ENCODE measurements around the gene HOTAIR. TPM values are rescaled to one million over a fixed set of nuclear protein-coding genes. Genes with fewer than 3 reads are reported as not detected.

The HOTAIR gene
- total RNA-seq, 1 experiment from 2014 or later = 5.5 TPM

DNA sequence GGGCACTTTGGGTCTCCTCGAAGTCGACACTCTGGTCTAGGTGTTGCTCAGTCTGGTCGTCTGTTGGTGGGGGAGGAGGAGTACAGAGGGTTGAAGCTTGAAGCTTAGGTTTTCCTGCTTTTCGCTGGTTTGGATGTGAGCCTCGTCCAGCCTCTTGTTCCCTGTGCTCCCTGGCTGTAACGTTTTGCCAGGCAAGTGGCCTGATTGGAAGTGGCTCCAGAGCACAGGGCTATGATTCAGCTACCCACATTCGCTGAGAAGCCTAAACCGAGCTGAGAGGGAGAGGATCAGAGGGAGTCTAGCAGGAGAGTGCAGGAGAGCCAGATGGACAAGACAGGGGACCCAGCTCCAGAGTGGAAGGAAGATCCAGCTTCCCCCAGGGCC is 16.3 kb upstream of the HOTAIR start:
- POLR2A ChIA-PET (ENCODE audit: low non-redundant PET) = no interaction called here

DNA sequence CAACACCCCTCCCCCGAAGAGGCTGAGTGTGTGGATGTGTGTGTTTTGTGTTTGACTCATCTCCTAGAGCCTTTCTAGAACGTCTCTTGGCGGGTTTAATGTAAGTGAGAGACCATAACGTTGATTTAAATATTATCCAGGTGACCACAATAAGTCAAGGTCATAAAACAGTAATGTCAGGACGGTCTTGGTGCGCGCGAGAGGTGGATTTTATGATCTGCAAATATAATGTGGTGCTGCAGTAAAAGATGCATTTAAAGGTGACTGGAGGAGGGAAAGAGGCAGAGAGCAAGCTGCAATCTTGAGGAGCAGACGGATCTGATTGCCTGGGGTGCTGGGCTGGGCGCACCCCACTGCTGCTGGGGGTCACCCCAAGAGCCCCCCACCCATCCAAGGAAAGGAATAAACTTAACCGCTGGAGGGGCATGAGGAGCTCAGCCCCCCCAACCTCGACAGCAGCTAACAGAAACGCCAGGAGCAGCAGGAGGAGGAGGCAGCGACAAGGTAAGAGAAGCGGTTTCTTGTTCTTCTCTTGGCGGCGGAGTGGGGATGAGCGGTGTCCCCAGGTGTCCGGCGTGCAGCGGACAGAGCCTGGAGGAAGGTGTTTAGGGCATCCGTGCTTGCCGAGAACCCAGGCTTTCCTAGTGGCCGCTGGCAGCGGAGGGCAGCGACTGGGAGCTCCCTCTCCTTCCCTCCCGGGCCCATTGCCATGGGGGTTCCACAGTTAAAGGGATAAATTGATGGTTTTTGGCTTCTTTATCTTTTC is 15.7 kb upstream of the HOTAIR start:
- no peaks in the 10 kb centered on the region for H3K27me3 ChIP-seq (replicated peaks; ENCODE audit: insufficient read depth, low read depth, low read length, poor library complexity)
- H3K9me3 ChIP-seq (ENCODE audit: low read depth, low read length, poor library complexity, severe bottlenecking) = no peaks in the 10 kb centered on the region
- intact Hi-C loops (cut with micrococcal nuclease; ENCODE audit: unreplicated experiment) = no loop called here
- H3K36me3 ChIP-seq (ENCODE audit: insufficient read depth, low read length, poor library complexity, severe bottlenecking) = no peaks in the 10 kb centered on the region
- H3K27ac ChIP-seq (ENCODE audit: low read depth, low read length, poor library complexity, severe bottlenecking) = peak overlapping the region; percentile 19
- no peak for TF ChIP-seq EZH2 (IDR thresholded peaks at IDR 0.05; ENCODE audit: borderline replicate concordance, low read depth, low read length, poor library complexity, severe bottlenecking)
- TF ChIP-seq, protein P1, sequence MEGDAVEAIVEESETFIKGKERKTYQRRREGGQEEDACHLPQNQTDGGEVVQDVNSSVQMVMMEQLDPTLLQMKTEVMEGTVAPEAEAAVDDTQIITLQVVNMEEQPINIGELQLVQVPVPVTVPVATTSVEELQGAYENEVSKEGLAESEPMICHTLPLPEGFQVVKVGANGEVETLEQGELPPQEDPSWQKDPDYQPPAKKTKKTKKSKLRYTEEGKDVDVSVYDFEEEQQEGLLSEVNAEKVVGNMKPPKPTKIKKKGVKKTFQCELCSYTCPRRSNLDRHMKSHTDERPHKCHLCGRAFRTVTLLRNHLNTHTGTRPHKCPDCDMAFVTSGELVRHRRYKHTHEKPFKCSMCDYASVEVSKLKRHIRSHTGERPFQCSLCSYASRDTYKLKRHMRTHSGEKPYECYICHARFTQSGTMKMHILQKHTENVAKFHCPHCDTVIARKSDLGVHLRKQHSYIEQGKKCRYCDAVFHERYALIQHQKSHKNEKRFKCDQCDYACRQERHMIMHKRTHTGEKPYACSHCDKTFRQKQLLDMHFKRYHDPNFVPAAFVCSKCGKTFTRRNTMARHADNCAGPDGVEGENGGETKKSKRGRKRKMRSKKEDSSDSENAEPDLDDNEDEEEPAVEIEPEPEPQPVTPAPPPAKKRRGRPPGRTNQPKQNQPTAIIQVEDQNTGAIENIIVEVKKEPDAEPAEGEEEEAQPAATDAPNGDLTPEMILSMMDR (conservative IDR thresholded peaks at IDR 0.05; ENCODE audit: low read depth, low read length) = no peak
- no peak overlapping the region for H3K4me3 ChIP-seq (ENCODE audit: low read depth, low read length, poor library complexity, severe bottlenecking)
- BruUV-seq (replicated peaks) = no TSS peak
- peaks cover 82% of the 10 kb centered on the region for H3K4me1 ChIP-seq (ENCODE audit: insufficient read depth, low read length, poor library complexity, severe bottlenecking)
- DNase-seq (ENCODE audit: low spot score) = no peak
- ChIA-PET CTCF (no interaction called here), POLR2A (ENCODE audit: low non-redundant PET) (interaction anchor here (0.6 kb wide), 1 partner anchor 26 kb away, joined by 5 read pairs; no protein-coding TSS in a partner anchor)

More for the DNA sequence above, 16.3 kb upstream of the HOTAIR start:
- Histone ChIP-seq H3K4me1 (ENCODE audit: insufficient read depth, low read length, poor library complexity, severe bottlenecking) (peaks cover 82% of the 10 kb centered on the region), H3K36me3 (ENCODE audit: insufficient read depth, low read length, poor library complexity, severe bottlenecking) (no peaks in the 10 kb centered on the region), H3K9me3 (ENCODE audit: low read depth, low read length, poor library complexity, severe bottlenecking) (no peaks in the 10 kb centered on the region), H3K27me3 (replicated peaks; ENCODE audit: insufficient read depth, low read depth, low read length, poor library complexity) (no peaks in the 10 kb centered on the region), H3K4me3 (ENCODE audit: low read depth, low read length, poor library complexity, severe bottlenecking) (no peak overlapping the region), H3K27ac (ENCODE audit: low read depth, low read length, poor library complexity, severe bottlenecking) (peak overlapping the region; percentile 19)
- intact Hi-C loops (cut with micrococcal nuclease; ENCODE audit: unreplicated experiment) = no loop called here
- TF ChIP-seq, protein P1 (conservative IDR thresholded peaks at IDR 0.05; ENCODE audit: low read depth, low read length) = no peak
- TF ChIP-seq EZH2 (IDR thresholded peaks at IDR 0.05; ENCODE audit: borderline replicate concordance, low read depth, low read length, poor library complexity, severe bottlenecking) = no peak
- BruUV-seq (replicated peaks) = no TSS peak
- CTCF ChIA-PET = no interaction called here
- no peak for DNase-seq (ENCODE audit: low spot score)

DNA sequence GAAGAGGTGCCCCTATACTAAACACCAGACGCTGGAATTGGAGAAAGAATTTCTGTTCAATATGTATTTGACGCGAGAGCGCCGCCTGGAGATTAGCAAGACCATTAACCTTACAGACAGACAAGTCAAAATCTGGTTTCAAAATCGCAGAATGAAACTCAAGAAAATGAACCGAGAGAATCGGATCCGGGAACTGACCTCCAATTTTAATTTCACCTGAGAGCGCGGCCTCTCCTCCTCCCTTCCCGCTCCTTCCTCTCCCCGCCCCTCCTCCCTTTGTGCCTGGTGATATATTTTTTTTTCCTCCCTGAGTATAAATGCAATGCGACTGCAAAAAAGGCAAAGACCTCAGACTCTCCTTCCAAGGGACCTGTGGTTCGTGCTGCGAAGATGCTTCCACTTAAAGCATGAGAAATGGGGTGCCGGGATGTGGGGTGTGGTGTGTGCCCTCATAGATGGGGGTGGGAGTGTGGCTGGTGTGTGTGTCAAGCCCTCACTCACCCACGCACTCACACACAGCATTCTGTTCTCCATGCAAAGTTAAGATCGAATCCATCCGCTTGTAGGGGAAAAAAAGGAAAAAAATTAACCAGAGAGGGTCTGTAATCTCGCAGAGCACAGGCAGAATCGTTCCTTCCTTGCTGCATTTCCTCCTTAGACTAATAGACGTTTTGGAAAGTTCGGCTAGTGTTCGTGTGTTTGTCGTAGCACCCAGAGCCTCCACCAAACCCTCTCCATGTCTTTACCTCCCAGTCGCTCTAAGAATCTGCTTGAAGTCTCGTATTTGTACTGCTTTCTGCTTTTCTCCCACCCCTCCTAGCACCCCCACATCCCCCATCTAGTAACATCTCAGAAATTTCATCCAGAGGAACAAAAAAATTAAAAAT is 14.7 kb upstream of the HOTAIR start:
- BruUV-seq (replicated peaks) = TSS peak; percentile 23
- POLR2A ChIA-PET (ENCODE audit: low non-redundant PET) = interaction anchor here (0.6 kb wide), 2 partner anchors 27 to 750 kb away, joined by 5 to 11 read pairs; no protein-coding TSS in a partner anchor

More for the DNA sequence above, 14.7 kb upstream of the HOTAIR start:
- Histone ChIP-seq H3K27me3 (replicated peaks; ENCODE audit: insufficient read depth, low read depth, low read length, poor library complexity) (no peaks in the 10 kb centered on the region), H3K9me3 (ENCODE audit: low read depth, low read length, poor library complexity, severe bottlenecking) (no peaks in the 10 kb centered on the region), H3K4me3 (ENCODE audit: low read depth, low read length, poor library complexity, severe bottlenecking) (peak overlapping the region; percentile 47), H3K36me3 (ENCODE audit: insufficient read depth, low read length, poor library complexity, severe bottlenecking) (no peaks in the 10 kb centered on the region), H3K4me1 (ENCODE audit: insufficient read depth, low read length, poor library complexity, severe bottlenecking) (peaks cover 76% of the 10 kb centered on the region), H3K27ac (ENCODE audit: low read depth, low read length, poor library complexity, severe bottlenecking) (peak overlapping the region; percentile 65)
- intact Hi-C loops (cut with micrococcal nuclease; ENCODE audit: unreplicated experiment) = loop anchor here (1.0 to 10.0 kb wide), 2 partner anchors 15 to 385 kb away; no protein-coding TSS in a partner anchor
- CTCF ChIA-PET = interaction anchor here (0.8 to 1.0 kb wide), 2 partner anchors 202 to 218 kb away, joined by 4 to 7 read pairs; no protein-coding TSS in a partner anchor
- TF ChIP-seq EZH2 (IDR thresholded peaks at IDR 0.05; ENCODE audit: borderline replicate concordance, low read depth, low read length, poor library complexity, severe bottlenecking) = no peak
- TF ChIP-seq, protein P1 (conservative IDR thresholded peaks at IDR 0.05; ENCODE audit: low read depth, low read length) = peak; percentile 80
- peak; percentile 94 for DNase-seq (ENCODE audit: low spot score)
